ENCODE data around the gene SF3B5. TPM values are rescaled to one million over a fixed set of nuclear protein-coding genes. Genes with fewer than 3 reads are reported as not detected.
A peak's percentile ranks its signal among the peaks of the same experiment; 100 is the strongest.
"Not testable (repeated sequence)": the region's sequence is repeated elsewhere in the genome, so short reads cannot be mapped to it uniquely, and the experiment has no call there.

Gene SF3B5
- polyA plus RNA-seq, 1 donor from 2014 or later, result 378 TPM

DNA sequence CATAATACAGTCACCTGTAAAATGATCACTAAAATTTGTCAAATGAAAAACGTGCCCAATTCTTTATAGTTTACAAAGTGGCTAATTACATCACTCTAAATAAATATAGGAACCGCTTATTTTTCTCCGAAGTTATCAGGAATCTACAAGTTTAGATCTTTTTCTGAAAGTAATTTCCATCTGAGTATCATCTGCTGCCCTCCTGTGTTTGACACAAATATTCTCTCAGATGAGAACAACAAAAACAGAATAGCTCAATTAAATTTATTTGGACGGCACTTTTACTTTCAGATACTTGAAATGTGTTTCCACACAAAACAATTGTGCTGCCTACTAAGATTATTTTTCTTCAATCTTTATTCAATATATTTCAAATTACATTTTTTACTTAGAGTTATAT is 5.0 kb downstream of the SF3B5 start:
- Mint-ChIP-seq H3K4me1 (peaks cover 23 to 25% (median 24%) of the 10 kb centered on the region in 3 donors), H3K27ac (no peak overlapping the region)

DNA sequence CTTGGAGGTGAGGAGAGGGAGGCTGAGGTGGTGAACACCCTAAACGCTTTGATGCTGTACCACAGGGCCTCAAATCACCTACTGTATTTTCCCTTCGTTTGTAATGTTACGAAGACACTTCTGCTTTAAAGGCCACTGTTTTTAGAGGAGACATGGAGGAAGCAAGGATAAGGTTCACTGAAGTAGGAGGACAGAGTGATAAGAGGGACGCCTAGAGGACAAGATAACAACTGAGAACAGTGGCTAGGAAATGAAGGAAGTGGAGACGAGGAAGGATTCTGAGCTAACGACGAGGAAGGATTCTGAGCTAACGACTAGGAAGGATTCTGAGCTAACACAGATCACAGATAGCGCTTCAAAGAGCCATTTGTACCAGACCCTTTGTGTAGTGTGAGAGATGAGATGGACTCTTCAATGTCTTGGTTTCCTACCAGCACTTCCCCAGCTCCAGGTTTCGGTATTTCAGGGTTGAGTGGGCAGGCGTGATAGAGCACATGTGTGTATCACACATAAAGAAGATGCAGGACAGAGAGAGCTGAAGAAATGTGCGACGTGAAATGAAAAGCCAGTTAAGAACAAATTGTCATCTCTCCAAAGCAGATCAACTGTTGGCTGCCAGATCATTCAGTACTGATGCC is 7.5 kb downstream of the SF3B5 start:
- Mint-ChIP-seq H3K9me3 (no peaks in the 10 kb centered on the region), H3K36me3 (peaks cover 3% of the 10 kb centered on the region), H3K27me3 (no peaks in the 10 kb centered on the region), H3K4me3 (peak overlapping the region in 1 of 4 donors; percentile 31), H3K4me1 (peaks cover 13 to 14% (median 13%) of the 10 kb centered on the region in 3 donors), H3K27ac (no peak overlapping the region)

More for the DNA sequence above, 5.0 kb downstream of the SF3B5 start:
- H3K9me3 Mint-ChIP-seq, result no peaks in the 10 kb centered on the region
- no peaks in the 10 kb centered on the region for H3K27me3 Mint-ChIP-seq
- no peak overlapping the region for H3K4me3 Mint-ChIP-seq
- H3K36me3 Mint-ChIP-seq, result peaks cover 1% of the 10 kb centered on the region

DNA sequence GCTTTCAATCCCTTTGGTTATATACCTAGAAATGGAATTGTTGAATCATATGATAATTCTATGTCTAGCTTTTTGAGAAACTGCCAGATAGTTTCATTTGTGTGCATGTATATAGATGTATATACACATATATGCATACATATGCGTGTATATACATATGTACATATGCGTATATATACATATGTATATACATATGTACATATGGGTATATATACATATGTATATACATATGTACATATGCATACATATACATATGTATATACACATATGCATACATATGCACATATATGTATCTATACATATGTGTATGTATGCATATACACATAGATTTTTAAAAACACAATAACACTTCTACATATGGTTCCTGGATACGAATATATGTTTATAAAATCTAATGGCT is 8.4 kb downstream of the SF3B5 start:
- Mint-ChIP-seq H3K4me1 (peaks cover 13 to 14% (median 13%) of the 10 kb centered on the region in 3 donors), H3K9me3 (no peaks in the 10 kb centered on the region), H3K4me3 (peak overlapping the region in 2 of 4 donors; percentile 31 to 48), H3K27me3 (no peaks in the 10 kb centered on the region), H3K36me3 (peaks cover 3% of the 10 kb centered on the region), H3K27ac (no peak overlapping the region)

GRCh38 chr6:144083172-144083571 is 12.2 kb downstream of the SF3B5 start:
- no peaks in the 10 kb centered on the region for H3K27me3 Mint-ChIP-seq
- peaks cover 6% of the 10 kb centered on the region for H3K36me3 Mint-ChIP-seq
- no peaks in the 10 kb centered on the region for H3K9me3 Mint-ChIP-seq
- H3K27ac Mint-ChIP-seq, result no peak overlapping the region
- H3K4me1 Mint-ChIP-seq, result peaks cover 11 to 14% (median 13%) of the 10 kb centered on the region in 3 donors
- H3K4me3 Mint-ChIP-seq, result no peak overlapping the region

DNA sequence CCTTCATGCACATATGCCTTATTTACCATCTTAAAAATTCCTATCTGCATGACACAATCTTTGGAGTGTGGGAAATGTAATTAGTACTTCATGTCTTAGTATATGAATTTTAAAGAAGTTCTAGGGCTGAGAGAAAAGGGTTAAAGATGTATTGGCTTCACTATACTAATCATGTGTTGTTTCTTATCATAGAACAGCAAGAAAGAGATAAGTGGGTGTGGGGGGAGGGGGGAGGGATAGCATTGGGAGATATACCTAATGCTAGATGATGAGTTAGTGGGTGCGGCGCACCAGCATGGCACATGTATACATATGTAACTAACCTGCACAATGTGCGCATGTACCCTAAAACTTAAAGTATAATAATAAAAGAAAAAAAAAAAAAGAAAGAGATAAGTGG is 13.0 kb downstream of the SF3B5 start:
- not testable (repeated sequence) for H3K4me3 Mint-ChIP-seq, H3K27ac Mint-ChIP-seq, H3K36me3 Mint-ChIP-seq, H3K4me1 Mint-ChIP-seq, H3K9me3 Mint-ChIP-seq, H3K27me3 Mint-ChIP-seq

GRCh38 chr6:144077871-144078270 is 17.5 kb downstream of the SF3B5 start:
- Mint-ChIP-seq H3K4me1 (peaks cover 0 to 3% (median 0%) of the 10 kb centered on the region in 3 donors), H3K9me3 (no peaks in the 10 kb centered on the region), H3K27me3 (no peaks in the 10 kb centered on the region), H3K4me3 (no peak overlapping the region), H3K27ac (no peak overlapping the region), H3K36me3 (peaks cover 4% of the 10 kb centered on the region)

DNA sequence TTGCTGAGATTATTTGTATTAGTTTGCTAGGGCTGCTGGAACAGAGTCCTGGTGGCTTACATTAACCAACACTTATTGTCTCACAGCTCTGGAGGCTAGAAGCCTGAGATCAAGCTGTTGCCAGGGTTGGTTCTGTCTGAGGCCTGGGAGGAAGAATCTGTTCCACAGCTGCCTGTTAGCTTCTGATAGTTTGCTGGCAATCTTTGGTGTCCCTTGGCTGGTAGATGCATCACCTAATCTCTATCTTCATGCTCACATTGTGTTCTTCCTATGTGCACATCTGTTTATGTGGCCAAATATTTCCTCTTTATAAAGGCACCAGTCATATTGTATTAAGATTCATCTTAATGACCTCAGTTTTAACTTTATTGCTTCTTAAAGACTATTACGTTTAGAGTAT is 19.5 kb downstream of the SF3B5 start:
- Mint-ChIP-seq H3K27ac (no peak overlapping the region), H3K27me3 (no peaks in the 10 kb centered on the region), H3K4me1 (peaks cover 0 to 3% (median 0%) of the 10 kb centered on the region in 3 donors), H3K36me3 (peaks cover 1% of the 10 kb centered on the region), H3K9me3 (no peaks in the 10 kb centered on the region), H3K4me3 (no peak overlapping the region)

- Mint-ChIP-seq H3K36me3 (no peaks in the 10 kb centered on the region), H3K4me3 (no peak overlapping the region), H3K9me3 (no peaks in the 10 kb centered on the region), H3K27ac (no peak overlapping the region), H3K27me3 (no peaks in the 10 kb centered on the region), H3K4me1 (peaks cover 0 to 3% (median 0%) of the 10 kb centered on the region in 3 donors)
Measured at GRCh38 chr6:144075187-144075586, 20.2 kb downstream of the SF3B5 start.

- H3K4me3 Mint-ChIP-seq, result no peak overlapping the region
- H3K9me3 Mint-ChIP-seq, result no peaks in the 10 kb centered on the region
- H3K36me3 Mint-ChIP-seq, result no peaks in the 10 kb centered on the region
- H3K4me1 Mint-ChIP-seq, result peaks cover 3 to 6% (median 5%) of the 10 kb centered on the region in 3 donors
- peak overlapping the region in 1 of 3 donors; percentile 23 for H3K27ac Mint-ChIP-seq
- H3K27me3 Mint-ChIP-seq, result no peaks in the 10 kb centered on the region
Measured at GRCh38 chr6:144073024-144073423, 22.3 kb downstream of the SF3B5 start.

DNA sequence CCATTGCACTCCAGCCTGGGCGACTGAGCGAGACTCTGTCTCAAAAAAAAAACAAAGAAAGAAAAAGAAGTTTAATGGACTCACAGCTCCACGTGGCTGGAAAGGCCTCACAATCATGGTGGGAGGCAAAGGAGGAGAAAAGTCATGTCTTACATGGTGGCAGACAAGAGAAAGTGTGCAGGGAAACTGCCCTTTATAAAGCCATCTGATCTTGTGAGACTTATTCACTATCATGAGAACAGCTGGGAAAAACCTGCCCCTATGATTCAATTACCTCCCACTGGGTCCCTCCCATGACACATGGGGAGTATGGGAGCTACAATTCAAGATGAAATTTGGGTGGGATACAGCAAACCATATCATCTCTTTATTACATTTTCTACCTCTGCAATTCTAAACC is 25.9 kb downstream of the SF3B5 start:
- no peaks in the 10 kb centered on the region for H3K27me3 Mint-ChIP-seq
- H3K27ac Mint-ChIP-seq, result no peak overlapping the region
- H3K4me3 Mint-ChIP-seq, result peak overlapping the region in 1 of 4 donors; percentile 50
- H3K36me3 Mint-ChIP-seq, result no peaks in the 10 kb centered on the region
- H3K4me1 Mint-ChIP-seq, result peaks cover 25 to 26% (median 25%) of the 10 kb centered on the region in 3 donors
- no peaks in the 10 kb centered on the region for H3K9me3 Mint-ChIP-seq

GRCh38 chr6:144068794-144069193 is 26.6 kb downstream of the SF3B5 start:
- H3K4me3 Mint-ChIP-seq, result peak overlapping the region in 1 of 4 donors; percentile 77
- no peaks in the 10 kb centered on the region for H3K27me3 Mint-ChIP-seq
- no peaks in the 10 kb centered on the region for H3K36me3 Mint-ChIP-seq
- peaks cover 25 to 27% (median 25%) of the 10 kb centered on the region in 3 donors for H3K4me1 Mint-ChIP-seq
- peak overlapping the region in 1 of 3 donors; percentile 36 for H3K27ac Mint-ChIP-seq
- no peaks in the 10 kb centered on the region for H3K9me3 Mint-ChIP-seq

DNA sequence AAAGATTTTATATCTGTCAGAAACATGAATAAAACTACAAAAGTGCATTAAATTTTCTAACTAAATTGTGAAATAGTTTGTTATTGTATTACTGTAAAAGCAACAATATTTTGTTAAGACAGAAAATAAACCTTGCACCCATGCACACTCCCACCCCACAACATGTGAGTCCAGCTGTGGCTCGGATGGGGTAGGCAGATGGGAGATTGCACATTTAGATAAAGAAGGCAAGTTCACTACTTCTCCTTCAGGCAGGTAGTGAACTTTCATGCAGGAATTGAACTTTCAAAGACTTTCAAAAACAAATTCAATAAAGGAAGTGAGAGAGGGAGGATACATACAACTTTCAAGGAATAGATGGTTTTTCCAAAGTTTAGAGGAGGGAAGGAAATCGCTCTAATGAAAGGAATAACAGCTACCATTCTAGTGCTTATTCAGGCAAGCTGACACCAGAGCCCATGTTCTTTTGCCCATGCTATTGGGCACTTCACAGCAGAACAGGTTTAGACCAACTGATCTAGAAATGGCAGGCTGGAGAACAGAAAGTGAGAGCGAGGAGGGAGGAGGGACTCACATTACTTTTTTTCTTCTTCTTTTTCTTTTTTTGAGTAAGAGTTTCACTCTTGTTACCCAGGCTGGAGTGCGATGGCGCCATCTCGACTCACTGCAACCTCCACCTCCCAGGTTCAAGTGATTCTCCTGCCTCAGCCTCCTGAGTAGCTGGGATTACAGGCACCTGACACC is 28.5 kb downstream of the SF3B5 start:
- H3K36me3 Mint-ChIP-seq, result no peaks in the 10 kb centered on the region
- H3K27ac Mint-ChIP-seq, result peak overlapping the region; percentile 7 to 90 (median 86)
- H3K4me1 Mint-ChIP-seq, result peaks cover 35 to 38% (median 35%) of the 10 kb centered on the region in 3 donors
- H3K4me3 Mint-ChIP-seq, result peak overlapping the region; percentile 11 to 95 (median 72)
- H3K9me3 Mint-ChIP-seq, result no peaks in the 10 kb centered on the region
- H3K27me3 Mint-ChIP-seq, result no peaks in the 10 kb centered on the region

- peaks cover 35 to 38% (median 35%) of the 10 kb centered on the region in 3 donors for H3K4me1 Mint-ChIP-seq
- peak overlapping the region; percentile 7 to 90 (median 86) for H3K27ac Mint-ChIP-seq
- H3K27me3 Mint-ChIP-seq, result no peaks in the 10 kb centered on the region
- H3K9me3 Mint-ChIP-seq, result no peaks in the 10 kb centered on the region
- peak overlapping the region; percentile 11 to 95 (median 37) for H3K4me3 Mint-ChIP-seq
- no peaks in the 10 kb centered on the region for H3K36me3 Mint-ChIP-seq
Measured at GRCh38 chr6:144066255-144066654, 29.1 kb downstream of the SF3B5 start.

DNA sequence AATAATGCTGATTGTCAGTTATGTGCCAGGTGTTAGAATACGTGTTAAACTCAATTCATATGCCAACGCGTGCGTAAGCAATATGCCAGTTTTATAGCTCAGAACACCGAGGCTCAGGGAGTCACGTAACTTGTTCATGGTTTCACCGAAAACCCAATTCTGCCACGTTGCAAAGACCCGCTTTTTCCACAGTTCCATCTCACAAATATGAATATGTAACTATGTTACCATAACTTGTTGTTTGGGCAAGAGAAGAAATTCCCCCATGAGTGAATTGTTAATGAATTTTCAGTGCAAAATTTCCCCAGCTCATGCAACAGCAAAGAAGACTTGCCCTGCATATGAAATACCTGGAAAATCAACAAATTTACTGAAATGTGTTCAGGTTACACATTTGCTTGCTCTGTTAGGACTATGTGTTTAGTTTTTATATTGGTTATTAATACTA is 30.1 kb downstream of the SF3B5 start:
- no peaks in the 10 kb centered on the region for H3K9me3 Mint-ChIP-seq

DNA sequence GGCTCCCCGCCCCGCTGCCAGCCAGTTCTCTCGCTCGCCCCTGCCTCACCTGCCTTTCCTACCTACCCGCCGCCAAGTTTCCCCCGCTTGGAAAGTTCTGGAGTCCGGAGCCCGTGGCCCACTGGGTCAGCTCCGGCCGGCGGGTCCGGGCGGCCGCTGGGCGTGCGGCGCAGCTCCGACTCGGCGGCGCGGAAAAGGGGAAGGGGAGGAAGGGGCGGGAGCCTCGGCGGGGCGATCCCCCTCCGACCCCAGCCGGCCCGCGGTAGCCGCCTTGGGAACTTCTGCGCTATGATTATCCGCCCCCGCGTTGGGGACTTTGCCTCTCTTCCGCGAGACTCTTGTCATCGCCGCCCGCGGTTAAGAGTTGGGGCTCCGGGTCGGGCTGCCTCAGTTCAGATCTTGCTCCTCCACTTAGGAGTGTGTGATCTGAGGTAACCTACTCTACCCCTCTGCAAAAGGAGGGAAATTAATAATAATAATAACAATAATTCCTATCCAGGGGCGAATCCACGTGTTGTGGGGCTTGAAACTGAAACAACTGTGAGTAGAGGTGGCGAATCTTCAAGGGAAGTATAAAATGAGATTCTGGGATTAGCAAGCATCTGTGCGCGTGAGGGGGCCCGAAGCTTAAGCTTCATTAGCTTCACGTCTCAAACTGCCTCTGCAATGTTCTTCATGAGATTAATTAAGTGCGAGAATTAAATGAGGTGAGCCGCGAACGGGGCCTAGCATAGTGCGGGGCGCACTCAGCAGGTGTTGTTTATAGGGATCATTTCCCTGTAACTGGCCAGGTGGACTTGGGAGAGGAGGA is 30.8 kb downstream of the SF3B5 start:
- Mint-ChIP-seq H3K27me3 (no peaks in the 10 kb centered on the region), H3K4me3 (peak overlapping the region; percentile 89 to 95 (median 94)), H3K4me1 (peaks cover 35 to 38% (median 35%) of the 10 kb centered on the region in 3 donors), H3K27ac (peak overlapping the region; percentile 88 to 96 (median 89)), H3K9me3 (no peaks in the 10 kb centered on the region), H3K36me3 (no peaks in the 10 kb centered on the region)

More for the DNA sequence above, 30.1 kb downstream of the SF3B5 start:
- no peaks in the 10 kb centered on the region for H3K36me3 Mint-ChIP-seq
- H3K4me3 Mint-ChIP-seq, result peak overlapping the region; percentile 89 to 95 (median 94)
- no peaks in the 10 kb centered on the region for H3K27me3 Mint-ChIP-seq
- H3K4me1 Mint-ChIP-seq, result peaks cover 35 to 38% (median 35%) of the 10 kb centered on the region in 3 donors
- peak overlapping the region; percentile 88 to 96 (median 89) for H3K27ac Mint-ChIP-seq

Measured in IgD-negative memory B cell (primary cell).